OCI-LY7 (cell line): ENCODE data around the gene FBXL20.

ENCODE experiments used
- EZH2phosphoT487 ChIP-seq: fragments of 200-600 bp; sonication (generic); IDR thresholded peaks from 2 replicates; pipeline ENCODE4 v1.6.1; 2018; ENCODE audit warnings: low read depth, borderline replicate concordance, mild to moderate bottlenecking, mixed run types, antibody characterized with exemption, low read length, moderate library complexity, mixed read lengths
- TF ChIP-seq, protein P1 (sequence below): fragments of 200-600 bp; sonication (generic); conservative IDR thresholded peaks from 2 replicates; pipeline ENCODE4 v1.5.1; 2014; ENCODE audit warnings: mild to moderate bottlenecking, antibody characterized with exemption, low read length, moderate library complexity, mixed read lengths

DNA sequence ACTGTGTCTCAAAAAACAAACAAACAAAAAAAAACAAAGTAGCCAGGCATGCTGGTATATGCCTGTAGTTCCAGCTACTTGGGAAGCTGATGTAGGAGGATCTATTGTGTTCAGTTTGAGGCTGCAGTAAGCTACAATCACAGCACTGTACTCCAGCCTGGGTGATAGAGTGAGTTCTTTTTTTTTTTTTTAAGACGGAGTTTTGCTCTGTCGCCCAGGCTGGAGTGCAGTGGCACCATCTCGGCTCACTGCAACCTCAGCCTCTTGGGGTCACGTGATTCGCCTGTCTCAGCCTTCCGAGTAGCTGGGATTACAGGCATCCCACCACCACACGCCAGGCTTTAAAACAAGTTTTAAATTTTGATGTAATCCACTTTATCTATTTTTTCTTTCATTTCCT is 95.4 kb downstream of the FBXL20 start:
- TF ChIP-seq, protein P1, sequence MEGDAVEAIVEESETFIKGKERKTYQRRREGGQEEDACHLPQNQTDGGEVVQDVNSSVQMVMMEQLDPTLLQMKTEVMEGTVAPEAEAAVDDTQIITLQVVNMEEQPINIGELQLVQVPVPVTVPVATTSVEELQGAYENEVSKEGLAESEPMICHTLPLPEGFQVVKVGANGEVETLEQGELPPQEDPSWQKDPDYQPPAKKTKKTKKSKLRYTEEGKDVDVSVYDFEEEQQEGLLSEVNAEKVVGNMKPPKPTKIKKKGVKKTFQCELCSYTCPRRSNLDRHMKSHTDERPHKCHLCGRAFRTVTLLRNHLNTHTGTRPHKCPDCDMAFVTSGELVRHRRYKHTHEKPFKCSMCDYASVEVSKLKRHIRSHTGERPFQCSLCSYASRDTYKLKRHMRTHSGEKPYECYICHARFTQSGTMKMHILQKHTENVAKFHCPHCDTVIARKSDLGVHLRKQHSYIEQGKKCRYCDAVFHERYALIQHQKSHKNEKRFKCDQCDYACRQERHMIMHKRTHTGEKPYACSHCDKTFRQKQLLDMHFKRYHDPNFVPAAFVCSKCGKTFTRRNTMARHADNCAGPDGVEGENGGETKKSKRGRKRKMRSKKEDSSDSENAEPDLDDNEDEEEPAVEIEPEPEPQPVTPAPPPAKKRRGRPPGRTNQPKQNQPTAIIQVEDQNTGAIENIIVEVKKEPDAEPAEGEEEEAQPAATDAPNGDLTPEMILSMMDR = no peak
- TF ChIP-seq EZH2phosphoT487 = no peak
